WTC11 (cell line): ENCODE measurements around the gene ARID1A. TPM values are rescaled to one million over a fixed set of nuclear protein-coding genes. Genes with fewer than 3 reads are reported as not detected.

Source experiments
- ATAC-seq: fragments of 200-7000 bp; cut with Tn5 transposase; 2 replicates; pipeline ENCODE4 v1.10.0; 2021; ENCODE audit warnings: mild to moderate bottlenecking, moderate library complexity
- CTCF ChIA-PET: fragments of 300-600 bp; sonication (Branson Sonifier 250); formaldehyde crosslinking; loops from one replicate; lab custom pipeline; 2021; ENCODE audit warnings: antibody characterized with exemption; lab: Charles Lee
- POLR2A ChIA-PET: fragments of 350-600 bp; sonication (Branson Sonifier 250); formaldehyde crosslinking; loops from one replicate; lab custom pipeline; 2021; ENCODE audit warnings: antibody characterized with exemption; lab: Charles Lee
- DNase-seq: peaks from one replicate; pipeline ENCODE4 v3.0.0; 2021; ENCODE audit warnings: low spot score
- H3K27ac Mint-ChIP-seq: 2 replicates; pipeline ENCODE4 v1.8.0; 2021; ENCODE audit warnings: mixed read lengths
- H3K27me3 Mint-ChIP-seq: 2 replicates; pipeline ENCODE4 v1.8.0; 2021; ENCODE audit warnings: low read depth, mild to moderate bottlenecking, moderate library complexity, mixed read lengths
- H3K36me3 Mint-ChIP-seq: 2 replicates; pipeline ENCODE4 v1.8.0; 2021; ENCODE audit warnings: mixed read lengths
- H3K4me1 Mint-ChIP-seq: 2 replicates; pipeline ENCODE4 v1.8.0; 2022; ENCODE audit warnings: mixed read lengths
- H3K4me3 Mint-ChIP-seq: 2 replicates; pipeline ENCODE4 v1.8.0; 2021; ENCODE audit warnings: mild to moderate bottlenecking, moderate library complexity, mixed read lengths
- H3K9me3 Mint-ChIP-seq: 2 replicates; pipeline ENCODE4 v1.8.0; 2021; ENCODE audit warnings: mixed read lengths
- FOXP1 ChIP-seq: sonication (generic); formaldehyde crosslinking; IDR thresholded peaks from 2 replicates; pipeline ENCODE4 v1.8.0; 2022; ENCODE audit warnings: missing genetic modification reagents, mild to moderate bottlenecking, moderate library complexity, borderline replicate concordance
- IRF2 ChIP-seq: sonication (generic); formaldehyde crosslinking; IDR thresholded peaks from 2 replicates; pipeline ENCODE4 v1.8.0; 2022; ENCODE audit warnings: low read depth, missing genetic modification reagents, borderline replicate concordance
- PRRX2 ChIP-seq: fragments of 250-450 bp; sonication (Bioruptor Pico); IDR thresholded peaks from 2 replicates; pipeline ENCODE4 v1.8.0; 2021; ENCODE audit warnings: mild to moderate bottlenecking
- SMAD3 ChIP-seq: sonication (generic); formaldehyde crosslinking; IDR thresholded peaks from 2 replicates; pipeline ENCODE4 v1.8.0; 2022; ENCODE audit warnings: missing genetic modification reagents, mild to moderate bottlenecking, borderline replicate concordance
- USF1 ChIP-seq: sonication (generic); formaldehyde crosslinking; IDR thresholded peaks from 2 replicates; pipeline ENCODE4 v1.8.0; 2022; ENCODE audit warnings: mild to moderate bottlenecking, missing genetic modification reagents
- ZNF396 ChIP-seq: fragments of 250-450 bp; sonication (Bioruptor Pico); IDR thresholded peaks from 2 replicates; pipeline ENCODE4 v1.8.0; 2021; ENCODE audit warnings: mild to moderate bottlenecking, moderate library complexity, borderline replicate concordance
- total RNA-seq: library from RNA; stranded (reverse); gene quantifications from 3 replicates; pipeline ENCODE4 v1.2.3, GENCODE V29; 2021
- TF ChIP-seq, protein P1 (sequence below): sonication (generic); formaldehyde crosslinking; IDR thresholded peaks from 2 replicates; pipeline ENCODE4 v1.8.1; 2023; ENCODE audit warnings: mild to moderate bottlenecking, missing genetic modification reagents, borderline replicate concordance
- TF ChIP-seq, protein P2 (sequence below): fragments of 250-450 bp; sonication (Bioruptor Pico); conservative IDR thresholded peaks from 2 replicates; pipeline ENCODE4 v1.9.0; 2021; ENCODE audit warnings: mild to moderate bottlenecking
- TF ChIP-seq, protein P3 (sequence below): sonication (generic); formaldehyde crosslinking; IDR thresholded peaks from 2 replicates; pipeline ENCODE4 v1.8.0; 2023; ENCODE audit warnings: mild to moderate bottlenecking, missing genetic modification reagents
- TF ChIP-seq, protein P4 (sequence below): sonication (generic); formaldehyde crosslinking; IDR thresholded peaks from 2 replicates; pipeline ENCODE4 v1.8.1; 2022; ENCODE audit warnings: mild to moderate bottlenecking, moderate library complexity, missing genetic modification reagents

ARID1A gene
- total RNA-seq, 1 experiment from 2014 or later = 98.0 TPM

- TF ChIP-seq USF1 = no peak
These were observed 45.1 kb downstream of the ARID1A start (continued) for GRCh38 chr1:26740952-26741351.

DNA sequence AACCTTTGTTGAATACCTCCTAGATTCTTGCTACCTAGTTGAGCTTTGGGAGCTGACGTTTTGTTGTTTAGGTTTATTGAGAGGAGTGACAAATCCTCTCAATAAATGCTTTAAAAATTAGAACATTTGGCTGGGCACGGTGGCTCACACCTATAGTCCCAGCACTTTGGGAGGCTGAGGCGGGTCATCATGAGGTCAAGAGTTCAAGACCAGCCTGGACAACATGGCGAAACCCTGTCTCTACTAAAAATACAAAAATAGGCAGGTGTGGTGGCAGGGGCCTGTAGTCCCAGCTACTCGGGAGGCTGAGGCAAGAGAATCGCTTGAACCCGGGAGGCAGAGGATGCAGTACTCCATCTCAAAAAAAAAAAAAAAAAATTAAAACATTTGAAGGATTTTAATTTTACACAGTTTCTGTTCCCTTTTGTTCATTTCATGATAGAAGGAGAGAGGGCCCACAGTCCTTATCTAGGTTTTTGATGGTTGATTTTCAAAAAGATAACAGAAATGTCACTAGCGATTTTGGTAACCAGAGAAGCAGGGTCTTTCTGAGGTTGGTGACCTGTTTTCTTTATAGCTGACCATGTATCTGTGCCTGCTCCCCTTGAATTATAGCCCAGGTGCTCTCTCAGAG lies 47.7 kb downstream of the ARID1A start:
- H3K27me3 Mint-ChIP-seq = no peaks in the 10 kb centered on the region
- no peak for ATAC-seq
- H3K36me3 Mint-ChIP-seq = peaks cover 54% of the 10 kb centered on the region
- no peak for DNase-seq
- TF ChIP-seq ZNF396 (no peak), SMAD3 (no peak), FOXP1 (no peak), IRF2 (no peak), PRRX2 (no peak)
- TF ChIP-seq, protein P1, sequence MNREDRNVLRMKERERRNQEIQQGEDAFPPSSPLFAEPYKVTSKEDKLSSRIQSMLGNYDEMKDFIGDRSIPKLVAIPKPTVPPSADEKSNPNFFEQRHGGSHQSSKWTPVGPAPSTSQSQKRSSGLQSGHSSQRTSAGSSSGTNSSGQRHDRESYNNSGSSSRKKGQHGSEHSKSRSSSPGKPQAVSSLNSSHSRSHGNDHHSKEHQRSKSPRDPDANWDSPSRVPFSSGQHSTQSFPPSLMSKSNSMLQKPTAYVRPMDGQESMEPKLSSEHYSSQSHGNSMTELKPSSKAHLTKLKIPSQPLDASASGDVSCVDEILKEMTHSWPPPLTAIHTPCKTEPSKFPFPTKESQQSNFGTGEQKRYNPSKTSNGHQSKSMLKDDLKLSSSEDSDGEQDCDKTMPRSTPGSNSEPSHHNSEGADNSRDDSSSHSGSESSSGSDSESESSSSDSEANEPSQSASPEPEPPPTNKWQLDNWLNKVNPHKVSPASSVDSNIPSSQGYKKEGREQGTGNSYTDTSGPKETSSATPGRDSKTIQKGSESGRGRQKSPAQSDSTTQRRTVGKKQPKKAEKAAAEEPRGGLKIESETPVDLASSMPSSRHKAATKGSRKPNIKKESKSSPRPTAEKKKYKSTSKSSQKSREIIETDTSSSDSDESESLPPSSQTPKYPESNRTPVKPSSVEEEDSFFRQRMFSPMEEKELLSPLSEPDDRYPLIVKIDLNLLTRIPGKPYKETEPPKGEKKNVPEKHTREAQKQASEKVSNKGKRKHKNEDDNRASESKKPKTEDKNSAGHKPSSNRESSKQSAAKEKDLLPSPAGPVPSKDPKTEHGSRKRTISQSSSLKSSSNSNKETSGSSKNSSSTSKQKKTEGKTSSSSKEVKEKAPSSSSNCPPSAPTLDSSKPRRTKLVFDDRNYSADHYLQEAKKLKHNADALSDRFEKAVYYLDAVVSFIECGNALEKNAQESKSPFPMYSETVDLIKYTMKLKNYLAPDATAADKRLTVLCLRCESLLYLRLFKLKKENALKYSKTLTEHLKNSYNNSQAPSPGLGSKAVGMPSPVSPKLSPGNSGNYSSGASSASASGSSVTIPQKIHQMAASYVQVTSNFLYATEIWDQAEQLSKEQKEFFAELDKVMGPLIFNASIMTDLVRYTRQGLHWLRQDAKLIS (CRISPR knock-in tag) = no peak
- TF ChIP-seq, protein P2, sequence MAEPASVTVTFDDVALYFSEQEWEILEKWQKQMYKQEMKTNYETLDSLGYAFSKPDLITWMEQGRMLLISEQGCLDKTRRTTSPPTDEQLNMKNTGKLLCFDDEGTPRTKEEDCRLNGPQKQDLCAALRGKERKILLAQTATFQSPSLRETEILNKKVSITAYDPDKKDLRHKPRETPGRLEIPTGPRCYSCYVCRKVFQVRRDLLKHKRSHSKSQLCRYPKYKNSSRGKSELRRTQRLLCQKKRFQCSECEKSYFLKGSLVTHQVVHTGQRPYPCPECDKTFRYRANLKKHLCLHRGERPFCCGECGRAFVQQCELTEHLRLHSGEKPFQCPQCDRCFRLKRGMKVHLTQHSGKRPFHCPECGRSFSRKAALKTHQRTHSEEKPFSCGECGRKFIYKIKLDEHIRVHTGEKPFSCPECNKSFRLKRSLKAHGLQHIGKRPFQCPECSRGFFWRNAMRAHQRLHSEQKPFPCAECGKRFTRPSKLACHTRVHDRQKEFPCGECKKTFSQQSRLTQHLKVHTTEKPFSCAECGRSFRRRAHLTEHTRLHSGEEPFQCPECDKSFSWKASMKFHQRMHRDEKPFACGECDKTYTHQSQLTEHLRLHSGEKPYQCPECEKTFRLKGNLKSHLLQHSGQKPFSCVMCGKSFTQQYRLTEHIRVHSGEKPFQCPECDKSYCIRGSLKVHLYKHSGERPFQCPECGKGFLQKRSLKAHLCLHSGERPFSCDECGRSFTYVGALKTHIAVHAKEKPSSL (CRISPR knock-in tag) = no peak
- TF ChIP-seq, protein P3, sequence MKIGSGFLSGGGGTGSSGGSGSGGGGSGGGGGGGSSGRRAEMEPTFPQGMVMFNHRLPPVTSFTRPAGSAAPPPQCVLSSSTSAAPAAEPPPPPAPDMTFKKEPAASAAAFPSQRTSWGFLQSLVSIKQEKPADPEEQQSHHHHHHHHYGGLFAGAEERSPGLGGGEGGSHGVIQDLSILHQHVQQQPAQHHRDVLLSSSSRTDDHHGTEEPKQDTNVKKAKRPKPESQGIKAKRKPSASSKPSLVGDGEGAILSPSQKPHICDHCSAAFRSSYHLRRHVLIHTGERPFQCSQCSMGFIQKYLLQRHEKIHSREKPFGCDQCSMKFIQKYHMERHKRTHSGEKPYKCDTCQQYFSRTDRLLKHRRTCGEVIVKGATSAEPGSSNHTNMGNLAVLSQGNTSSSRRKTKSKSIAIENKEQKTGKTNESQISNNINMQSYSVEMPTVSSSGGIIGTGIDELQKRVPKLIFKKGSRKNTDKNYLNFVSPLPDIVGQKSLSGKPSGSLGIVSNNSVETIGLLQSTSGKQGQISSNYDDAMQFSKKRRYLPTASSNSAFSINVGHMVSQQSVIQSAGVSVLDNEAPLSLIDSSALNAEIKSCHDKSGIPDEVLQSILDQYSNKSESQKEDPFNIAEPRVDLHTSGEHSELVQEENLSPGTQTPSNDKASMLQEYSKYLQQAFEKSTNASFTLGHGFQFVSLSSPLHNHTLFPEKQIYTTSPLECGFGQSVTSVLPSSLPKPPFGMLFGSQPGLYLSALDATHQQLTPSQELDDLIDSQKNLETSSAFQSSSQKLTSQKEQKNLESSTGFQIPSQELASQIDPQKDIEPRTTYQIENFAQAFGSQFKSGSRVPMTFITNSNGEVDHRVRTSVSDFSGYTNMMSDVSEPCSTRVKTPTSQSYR = no peak
- TF ChIP-seq, protein P4, sequence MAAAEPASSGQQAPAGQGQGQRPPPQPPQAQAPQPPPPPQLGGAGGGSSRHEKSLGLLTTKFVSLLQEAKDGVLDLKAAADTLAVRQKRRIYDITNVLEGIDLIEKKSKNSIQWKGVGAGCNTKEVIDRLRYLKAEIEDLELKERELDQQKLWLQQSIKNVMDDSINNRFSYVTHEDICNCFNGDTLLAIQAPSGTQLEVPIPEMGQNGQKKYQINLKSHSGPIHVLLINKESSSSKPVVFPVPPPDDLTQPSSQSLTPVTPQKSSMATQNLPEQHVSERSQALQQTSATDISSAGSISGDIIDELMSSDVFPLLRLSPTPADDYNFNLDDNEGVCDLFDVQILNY (CRISPR knock-in tag) = no peak
- TF ChIP-seq, all 79 proteins: peak for 0
- Mint-ChIP-seq H3K27ac (peak overlapping the region; percentile 97), H3K9me3 (no peaks in the 10 kb centered on the region), H3K4me3 (no peak overlapping the region), H3K4me1 (peaks cover 32% of the 10 kb centered on the region)
- ChIA-PET CTCF (interaction anchor here (1.2 to 1.5 kb wide), 4 partner anchors 45 to 206 kb away, joined by 3 to 4 read pairs (median 3); no protein-coding TSS in a partner anchor), POLR2A (interaction anchor here (1.0 to 1.5 kb wide), 2 partner anchors 41 to 50 kb away, joined by 3 to 4 read pairs; no protein-coding TSS in a partner anchor)
